IMR-90 (cell line): Measurements from ENCODE around the gene MYO9B. TPM values are rescaled to one million over a fixed set of nuclear protein-coding genes. Genes with fewer than 3 reads are reported as not detected.

Source experiments
- ATAC-seq: fragments of 200-7000 bp; cut with Tn5 transposase; 2 replicates; pipeline ENCODE4 v1.9.1; 2020; ENCODE audit warnings: low read depth, mild to moderate bottlenecking, moderate library complexity
- BruUV-seq: library from RNA; stranded (reverse); fragments of 400-500 nt; replicated peaks from 2 replicates; lab custom pipeline; 2021; lab: Mats Ljungman, UMichigan
- CTCF ChIA-PET: fragments of 300-600 bp; formaldehyde crosslinking; extraction: SDS; loops from one replicate; lab custom pipeline; 2021; ENCODE audit warnings: antibody characterized with exemption; lab: Yijun Ruan, JAX
- POLR2A ChIA-PET: fragments of 300-600 bp; sonication (Branson Sonifier 250); formaldehyde crosslinking; loops from one replicate; lab custom pipeline; 2022; ENCODE audit warnings: antibody characterized with exemption; ENCODE audit not compliant: unreplicated experiment; lab: Charles Lee
- DNase-seq: peaks from one replicate; pipeline ENCODE4 v3.0.0; 2013
- H2AFZ ChIP-seq: replicated peaks from 2 replicates; pipeline ENCODE3; 2013; ENCODE audit warnings: low read length, mild to moderate bottlenecking; ENCODE audit not compliant: poor library complexity
- H2AK5ac ChIP-seq: 2 replicates; pipeline ENCODE4 v1.6.1; 2013; ENCODE audit warnings: low read depth, low read length, inconsistent platforms
- H2AK9ac ChIP-seq: replicated peaks from 2 replicates; pipeline ENCODE3; 2013; ENCODE audit warnings: mild to moderate bottlenecking, low read depth, low read length, moderate library complexity; ENCODE audit not compliant: poor library complexity
- H2BK120ac ChIP-seq: 2 replicates; pipeline ENCODE4 v1.6.1; 2013; ENCODE audit warnings: low read depth, low read length, inconsistent platforms
- H2BK15ac ChIP-seq: 3 replicates; pipeline ENCODE4 v1.6.1; 2013; ENCODE audit warnings: low read depth, low read length, inconsistent platforms
- H2BK20ac ChIP-seq: 2 replicates; pipeline ENCODE4 v1.6.1; 2013; ENCODE audit warnings: low read depth, mild to moderate bottlenecking, inconsistent platforms, low read length, moderate library complexity
- H2BK5ac ChIP-seq: 2 replicates; pipeline ENCODE4 v1.6.1; 2013; ENCODE audit warnings: mild to moderate bottlenecking, low read depth, low read length, inconsistent platforms; ENCODE audit not compliant: poor library complexity, severe bottlenecking
- H3K14ac ChIP-seq: replicated peaks from 2 replicates; pipeline ENCODE4 v1.6.1; 2013; ENCODE audit warnings: low read depth, low read length, inconsistent platforms
- H3K18ac ChIP-seq: 2 replicates; pipeline ENCODE4 v1.6.1; 2013; ENCODE audit warnings: low read depth, low read length, control low read depth
- H3K23ac ChIP-seq: 2 replicates; pipeline ENCODE4 v1.6.1; 2013; ENCODE audit warnings: low read depth, low read length, inconsistent platforms
- H3K27ac ChIP-seq: 2 replicates; pipeline ENCODE4 v1.5.1; 2013; ENCODE audit warnings: mild to moderate bottlenecking, control low read depth, low read length; ENCODE audit not compliant: insufficient read depth
- H3K27me3 ChIP-seq: 2 replicates; pipeline ENCODE4 v1.6.1; 2013; ENCODE audit warnings: low read length; ENCODE audit not compliant: control insufficient read depth, insufficient read depth
- H3K36me3 ChIP-seq: 2 replicates; pipeline ENCODE4 v1.6.1; 2013; ENCODE audit warnings: low read length, mixed read lengths; ENCODE audit not compliant: control insufficient read depth, insufficient read depth
- H3K4ac ChIP-seq: 2 replicates; pipeline ENCODE4 v1.6.1; 2013; ENCODE audit warnings: low read depth, low read length, inconsistent platforms
- H3K4me1 ChIP-seq: 2 replicates; pipeline ENCODE4 v1.6.1; 2013; ENCODE audit warnings: low read length, mixed read lengths; ENCODE audit not compliant: control insufficient read depth, insufficient read depth
- H3K4me2 ChIP-seq: 2 replicates; pipeline ENCODE4 v1.6.1; 2013; ENCODE audit warnings: low read depth, mild to moderate bottlenecking, control low read depth, low read length, moderate library complexity
- H3K4me3 ChIP-seq: 2 replicates; pipeline ENCODE4 v1.5.1; 2013; ENCODE audit warnings: low read depth, mild to moderate bottlenecking, control low read depth, low read length, moderate library complexity; ENCODE audit not compliant: insufficient read depth
- H3K56ac ChIP-seq: 2 replicates; pipeline ENCODE4 v1.6.1; 2013; ENCODE audit warnings: low read length, inconsistent platforms; ENCODE audit not compliant: insufficient read depth; ENCODE audit errors: extremely low read depth
- H3K79me1 ChIP-seq, 2 experiments: 2 replicates each; pipeline ENCODE4 v1.6.1; 2013; ENCODE audit warnings: low read length in 2 of 2, inconsistent platforms in 1 of 2, low read depth in 1 of 2
- H3K9ac ChIP-seq: 2 replicates; pipeline ENCODE4 v1.6.1; 2013; ENCODE audit warnings: low read depth, low read length, control low read depth
- H3K9me1 ChIP-seq: 2 replicates; pipeline ENCODE4 v1.6.1; 2013; ENCODE audit warnings: low read length, inconsistent platforms; ENCODE audit not compliant: insufficient read depth
- H3K9me3 ChIP-seq: 2 replicates; pipeline ENCODE4 v1.6.1; 2013; ENCODE audit warnings: low read length; ENCODE audit not compliant: control insufficient read depth, insufficient read depth
- H4K20me1 ChIP-seq: 2 replicates; pipeline ENCODE4 v1.6.1; 2013; ENCODE audit warnings: low read length, inconsistent platforms; ENCODE audit not compliant: insufficient read depth
- H4K5ac ChIP-seq: 2 replicates; pipeline ENCODE4 v1.6.1; 2013; ENCODE audit warnings: mild to moderate bottlenecking, low read depth, low read length, control low read depth
- H4K8ac ChIP-seq, 2 experiments: 2 replicates each; pipeline ENCODE4 v1.6.1; 2013; ENCODE audit warnings: low read depth in 2 of 2, low read length in 2 of 2, control low read depth in 1 of 2, inconsistent platforms in 1 of 2
- H4K91ac ChIP-seq: 2 replicates; pipeline ENCODE4 v1.6.1; 2013; ENCODE audit warnings: low read depth, low read length, inconsistent platforms; ENCODE audit not compliant: insufficient read depth
- BHLHE40 ChIP-seq: fragments of 150-350 bp; IDR thresholded peaks from 2 replicates; pipeline ENCODE4 v1.6.1; 2016; ENCODE audit warnings: mild to moderate bottlenecking, low read depth, low read length
- CEBPB ChIP-seq: IDR thresholded peaks from 2 replicates; pipeline ENCODE4 v1.6.1; 2012; ENCODE audit warnings: low read depth, low read length, improper control_type of control experiment
- CHD1 ChIP-seq: IDR thresholded peaks from 2 replicates; pipeline ENCODE4 v1.6.1; 2012; ENCODE audit warnings: low read depth, low read length, improper control_type of control experiment
- FOS ChIP-seq: fragments of 150-350 bp; IDR thresholded peaks from 2 replicates; pipeline ENCODE4 v1.6.1; 2016; ENCODE audit warnings: low read depth, low read length
- NFE2L2 ChIP-seq: fragments of 150-350 bp; IDR thresholded peaks from 2 replicates; pipeline ENCODE4 v1.6.1; 2016; ENCODE audit warnings: low read depth, mild to moderate bottlenecking, low read length
- RCOR1 ChIP-seq: IDR thresholded peaks from 2 replicates; pipeline ENCODE4 v1.6.1; 2012; ENCODE audit warnings: mild to moderate bottlenecking, low read length, improper control_type of control experiment; ENCODE audit not compliant: insufficient replicate concordance
- USF2 ChIP-seq: fragments of 150-350 bp; IDR thresholded peaks from 2 replicates; pipeline ENCODE4 v1.6.1; 2017; ENCODE audit warnings: mild to moderate bottlenecking, antibody characterized with exemption, low read length, low read depth
- WGBS, 2 experiments: methylation state at CpG; one replicate each; pipeline versions ENCODE4 v1.1.5 to v1.1.7; 2013; ENCODE audit warnings: missing lambda C conversion rate in 2 of 2; ENCODE audit not compliant: insufficient read length in 1 of 2; ENCODE audit errors: extremely low coverage in 2 of 2; 5-methylcytosine and 5-hydroxymethylcytosine counted together
- dilution Hi-C: fragments of 300-500 bp; cut with HindIII; formaldehyde crosslinking; loops from one replicate; pipeline ENCODE4 v1.14.3; 2018; ENCODE audit warnings: low sequenced_read_pairs; ENCODE audit not compliant: unreplicated experiment
- in situ Hi-C: fragments of 300-500 bp; cut with MboI; formaldehyde crosslinking; loops from 3 replicates; pipeline ENCODE4 v1.14.3; 2019; ENCODE audit warnings: low sequenced_read_pairs, inconsistent platforms, mixed read lengths
- intact Hi-C: fragments of 100-400 bp; cut with micrococcal nuclease; formaldehyde crosslinking; loops from 2 replicates; pipeline ENCODE4 v1.10.0; 2022
- polyA plus RNA-seq, 3 experiments: library from polyadenylated mRNA; depleted of rRNA; stranded (reverse); fragments of >200 nt; gene quantifications; 2 replicates each; pipeline ENCODE4 v1.2.3, GENCODE V29; 2012; ENCODE audit warnings: low replicate concordance in 1 of 3
- total RNA-seq: library from RNA; depleted of rRNA; stranded (reverse); fragments of >200 nt; gene quantifications from 2 replicates; pipeline ENCODE4 v1.2.3, GENCODE V29; 2012

The MYO9B gene
- total and polyA plus RNA-seq, 2 of the 4 experiments (the other 2 are of a cell fraction): 61.8 to 77.8 TPM

- H2BK20ac ChIP-seq: no peak overlapping the region
- H3K79me1 ChIP-seq: peaks cover 37 to 59% of the 10 kb centered on the region in 2 experiments
- peaks cover 17% of the 10 kb centered on the region for H3K9me3 ChIP-seq
- no peak overlapping the region for H4K5ac ChIP-seq
- H3K27ac ChIP-seq: no peak overlapping the region
- H3K9ac ChIP-seq: no peak overlapping the region
- H3K4me3 ChIP-seq: no peak overlapping the region
- no peaks in the 10 kb centered on the region for H3K27me3 ChIP-seq
- H2BK5ac ChIP-seq: no peak overlapping the region
- H3K4ac ChIP-seq: no peak overlapping the region
- WGBS, 2 experiments: no CpG with 5 or more reads among the region's 3 CpGs
- H3K4me1 ChIP-seq: no peaks in the 10 kb centered on the region
- H4K20me1 ChIP-seq: no peaks in the 10 kb centered on the region; the same call in 1 of the 2 replicates
- intact Hi-C loops: no loop called here
- H2AK9ac ChIP-seq: no peak overlapping the region
- no peak overlapping the region for H4K8ac ChIP-seq
- no TSS peak for BruUV-seq
- H3K36me3 ChIP-seq: peaks cover 20% of the 10 kb centered on the region
- H3K18ac ChIP-seq: no peak overlapping the region
- no peak overlapping the region for H3K4me2 ChIP-seq
- H2AFZ ChIP-seq: no peak overlapping the region
- H2AK5ac ChIP-seq: no peak overlapping the region
- 0 out of 2 replicates have a peak, but pooled peaks cover 5% of the 10 kb centered on the region for H3K9me1 ChIP-seq
- no peak overlapping the region for H2BK15ac ChIP-seq
- no peak overlapping the region for H4K91ac ChIP-seq
- no peak overlapping the region for H3K56ac ChIP-seq
- H3K14ac ChIP-seq: no peak overlapping the region
- no peak for DNase-seq
- no peak overlapping the region for H2BK120ac ChIP-seq
- ChIA-PET CTCF (interaction anchor here (0.6 kb wide), 1 partner anchor 9 kb away, joined by 8 read pairs; no protein-coding TSS in a partner anchor), POLR2A (no interaction called here)
- ATAC-seq: no peak
- in situ Hi-C loops: no loop called here
- TF ChIP-seq FOS (no peak), CEBPB (no peak), RCOR1 (no peak), CHD1 (no peak), BHLHE40 (no peak), USF2 (no peak), NFE2L2 (no peak)
- no peak overlapping the region for H3K23ac ChIP-seq
- dilution Hi-C loops: no loop called here
Measured at GRCh38 chr19:17061205-17061604, 14.4 kb upstream of the MYO9B start.
